Upper lobe of left lung (tissue), 4 donors: ENCODE measurements around the gene TEX101.
"Not testable (repeated sequence)": the region's sequence is repeated elsewhere in the genome, so short reads cannot be mapped to it uniquely, and the experiment has no call there.

ENCODE experiments used
- POLR2A ChIP-seq, 4 donors: fragments of 450-650 bp; IDR thresholded peaks; one replicate each; pipeline ENCODE4 v1.5.1; 2016 to 2017; ENCODE audit warnings: antibody characterized with exemption in 4 of 4, mild to moderate bottlenecking in 2 of 4
- TF ChIP-seq, protein P1 (sequence below), 6 experiments: fragments of 450-650 bp in 4 of 6; fragments of 200-600 bp in 2 of 6; sonication (generic) in 2 of 6; IDR thresholded peaks; one replicate each; pipeline ENCODE4 v1.5.1; 2016 to 2019; ENCODE audit warnings: antibody characterized with exemption in 6 of 6

- not testable (repeated sequence) for TF ChIP-seq POLR2A (IDR thresholded peaks at IDR 0.05)
- TF ChIP-seq, protein P1, sequence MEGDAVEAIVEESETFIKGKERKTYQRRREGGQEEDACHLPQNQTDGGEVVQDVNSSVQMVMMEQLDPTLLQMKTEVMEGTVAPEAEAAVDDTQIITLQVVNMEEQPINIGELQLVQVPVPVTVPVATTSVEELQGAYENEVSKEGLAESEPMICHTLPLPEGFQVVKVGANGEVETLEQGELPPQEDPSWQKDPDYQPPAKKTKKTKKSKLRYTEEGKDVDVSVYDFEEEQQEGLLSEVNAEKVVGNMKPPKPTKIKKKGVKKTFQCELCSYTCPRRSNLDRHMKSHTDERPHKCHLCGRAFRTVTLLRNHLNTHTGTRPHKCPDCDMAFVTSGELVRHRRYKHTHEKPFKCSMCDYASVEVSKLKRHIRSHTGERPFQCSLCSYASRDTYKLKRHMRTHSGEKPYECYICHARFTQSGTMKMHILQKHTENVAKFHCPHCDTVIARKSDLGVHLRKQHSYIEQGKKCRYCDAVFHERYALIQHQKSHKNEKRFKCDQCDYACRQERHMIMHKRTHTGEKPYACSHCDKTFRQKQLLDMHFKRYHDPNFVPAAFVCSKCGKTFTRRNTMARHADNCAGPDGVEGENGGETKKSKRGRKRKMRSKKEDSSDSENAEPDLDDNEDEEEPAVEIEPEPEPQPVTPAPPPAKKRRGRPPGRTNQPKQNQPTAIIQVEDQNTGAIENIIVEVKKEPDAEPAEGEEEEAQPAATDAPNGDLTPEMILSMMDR (IDR thresholded peaks at IDR 0.05) = not testable (repeated sequence)
Observed at GRCh38 chr19:43368897-43369296, 45.8 kb upstream of the TEX101 start.
